H1 (cell line): Measurements from ENCODE around the gene COMT. TPM values are rescaled to one million over a fixed set of nuclear protein-coding genes. Genes with fewer than 3 reads are reported as not detected.
"Not testable (repeated sequence)": the region's sequence is repeated elsewhere in the genome, so short reads cannot be mapped to it uniquely, and the experiment has no call there.

Experiments used
- CTCF ChIA-PET: fragments of 300-600 bp; sonication (Branson Sonifier 250); formaldehyde crosslinking; loops from one replicate; lab custom pipeline; 2021; ENCODE audit not compliant: partially characterized antibody; lab: Charles Lee
- POLR2A ChIA-PET: fragments of 300-600 bp; sonication (Branson Sonifier 250); formaldehyde crosslinking; loops from one replicate; lab custom pipeline; 2021; ENCODE audit warnings: inconsistent platforms; ENCODE audit not compliant: partially characterized antibody; lab: Charles Lee
- DNase-seq, 2 experiments: peaks; one replicate each; pipeline versions ENCODE4 v3.0.0 to v3.0.0-alpha.2; 2010 to 2022; ENCODE audit warnings: low spot score in 2 of 2, low read depth in 1 of 2, mixed read lengths in 1 of 2
- FAIRE-seq: peaks from 2 replicates; lab custom pipeline; 2011; peaks lifted over from hg19 to GRCh38; lab: Jason Lieb, UNC
- H2AFZ ChIP-seq: 2 replicates; pipeline ENCODE4 v1.8.1; 2012; ENCODE audit warnings: low read length, inconsistent platforms
- H2AK5ac ChIP-seq: 2 replicates; pipeline ENCODE4 v1.6.1; 2013; ENCODE audit warnings: low read depth, low read length
- H2BK120ac ChIP-seq: replicated peaks from 2 replicates; pipeline ENCODE3; 2013; ENCODE audit warnings: low read depth, low read length, inconsistent platforms
- H2BK12ac ChIP-seq: 2 replicates; pipeline ENCODE4 v1.6.1; 2013; ENCODE audit warnings: low read depth, low read length
- H2BK15ac ChIP-seq: 2 replicates; pipeline ENCODE4 v1.6.1; 2013; ENCODE audit warnings: low read length
- H2BK20ac ChIP-seq: 2 replicates; pipeline ENCODE4 v1.6.1; 2013; ENCODE audit warnings: low read length
- H2BK5ac ChIP-seq: 2 replicates; pipeline ENCODE4 v1.6.1; 2013; ENCODE audit warnings: low read depth, low read length
- H3K14ac ChIP-seq: 2 replicates; pipeline ENCODE4 v1.6.1; 2013; ENCODE audit warnings: inconsistent platforms; ENCODE audit not compliant: insufficient read length
- H3K18ac ChIP-seq: 2 replicates; pipeline ENCODE4 v1.6.1; 2013; ENCODE audit warnings: low read length; ENCODE audit errors: extremely low read depth
- H3K23ac ChIP-seq: 2 replicates; pipeline ENCODE4 v1.6.1; 2013; ENCODE audit warnings: inconsistent platforms; ENCODE audit not compliant: insufficient read length
- H3K23me2 ChIP-seq: 2 replicates; pipeline ENCODE4 v1.6.1; 2013; ENCODE audit warnings: low read depth, low read length
- H3K27ac ChIP-seq: 2 replicates; pipeline ENCODE4 v1.6.1; 2011; ENCODE audit warnings: low read depth, low read length, inconsistent platforms
- H3K27me3 ChIP-seq, 4 experiments: replicated peaks in 1 of 4; 1 replicate in 1 of 4; 2 replicates in 3 of 4; pipeline versions ENCODE4 v1.6.1 to v1.8.1; 2011 to 2013; ENCODE audit warnings: low read length in 3 of 4, mild to moderate bottlenecking in 3 of 4, inconsistent platforms in 2 of 4, mixed read lengths in 2 of 4, moderate library complexity in 1 of 4; ENCODE audit not compliant: control insufficient read depth in 3 of 4, insufficient read depth in 3 of 4; ENCODE audit errors: extremely low read depth in 1 of 4
- H3K36me3 ChIP-seq, 4 experiments: 2 replicates each; pipeline versions ENCODE4 v1.6.1 to v1.8.1; 2011 to 2013; ENCODE audit warnings: mild to moderate bottlenecking in 4 of 4, low read length in 3 of 4, moderate library complexity in 2 of 4, control low read depth in 1 of 4, inconsistent platforms in 1 of 4; ENCODE audit not compliant: insufficient read depth in 4 of 4, control insufficient read depth in 2 of 4
- H3K4ac ChIP-seq: replicated peaks from 2 replicates; pipeline ENCODE3; 2013; ENCODE audit warnings: low read length, low read depth, mixed read lengths, inconsistent platforms; ENCODE audit not compliant: insufficient read length
- H3K4me1 ChIP-seq, 4 experiments: replicated peaks in 1 of 4; 1 replicate in 1 of 4; 2 replicates in 3 of 4; pipeline versions ENCODE4 v1.6.1 to v1.8.1; 2011 to 2013; ENCODE audit warnings: low read length in 3 of 4, inconsistent platforms in 2 of 4, mixed read lengths in 1 of 4; ENCODE audit not compliant: insufficient read depth in 4 of 4, control insufficient read depth in 3 of 4
- H3K4me2 ChIP-seq, 2 experiments: 2 replicates each; pipeline versions ENCODE4 v1.6.1 to v1.8.1; 2011 to 2013; ENCODE audit warnings: low read depth in 2 of 2, low read length in 2 of 2, control low read depth in 1 of 2, inconsistent platforms in 1 of 2, mild to moderate bottlenecking in 1 of 2; ENCODE audit not compliant: insufficient read depth in 1 of 2
- H3K4me3 ChIP-seq, 4 experiments: fragments of 200-600, 300-600 bp in 1 of 4; sonication (generic), shearing (Covaris generic), sonication (Bioruptor Twin) in 1 of 4; 2 replicates each; pipeline versions ENCODE4 v1.5.1 to v1.8.1; 2011 to 2016; ENCODE audit warnings: low read length in 4 of 4, low read depth in 3 of 4, control low read depth in 2 of 4, inconsistent platforms in 2 of 4, mild to moderate bottlenecking in 2 of 4, mixed read lengths in 1 of 4, moderate library complexity in 1 of 4; ENCODE audit not compliant: insufficient read depth in 2 of 4; ENCODE audit errors: extremely low read depth in 1 of 4
- H3K56ac ChIP-seq: replicated peaks from 2 replicates; pipeline ENCODE3; 2013; ENCODE audit warnings: low read depth, mild to moderate bottlenecking, mixed read lengths, low read length, inconsistent platforms; ENCODE audit not compliant: insufficient read length
- H3K79me1 ChIP-seq: 2 replicates; pipeline ENCODE4 v1.6.1; 2013; ENCODE audit warnings: low read depth, low read length, control low read depth
- H3K79me2 ChIP-seq, 2 experiments: 2 replicates each; pipeline versions ENCODE4 v1.6.1 to v1.8.1; 2012 to 2013; ENCODE audit warnings: low read length in 2 of 2, mild to moderate bottlenecking in 2 of 2, inconsistent platforms in 1 of 2; ENCODE audit not compliant: insufficient read depth in 2 of 2, control insufficient read depth in 1 of 2
- H3K9ac ChIP-seq, 4 experiments: replicated peaks in 1 of 4; 1 replicate in 1 of 4; 2 replicates in 3 of 4; pipeline versions ENCODE4 v1.6.1 to v1.8.1; 2011 to 2013; ENCODE audit warnings: low read depth in 3 of 4, low read length in 3 of 4, control low read depth in 2 of 4, mild to moderate bottlenecking in 2 of 4, moderate library complexity in 2 of 4, inconsistent platforms in 1 of 4; ENCODE audit errors: extremely low read depth in 1 of 4
- H3K9me3 ChIP-seq, 2 experiments: 2 replicates each; pipeline versions ENCODE4 v1.6.1 to v1.8.1; 2012 to 2013; ENCODE audit warnings: mild to moderate bottlenecking in 2 of 2, moderate library complexity in 2 of 2, control low read depth in 1 of 2, inconsistent platforms in 1 of 2, low read depth in 1 of 2, low read length in 1 of 2, mixed read lengths in 1 of 2; ENCODE audit not compliant: insufficient read depth in 2 of 2
- H4K20me1 ChIP-seq, 2 experiments: replicated peaks in 1 of 2; 2 replicates each; pipeline versions ENCODE3 to v1.8.1; 2011 to 2013; ENCODE audit warnings: inconsistent platforms in 2 of 2, low read length in 2 of 2, mild to moderate bottlenecking in 1 of 2; ENCODE audit not compliant: insufficient read depth in 2 of 2, control insufficient read depth in 1 of 2
- H4K5ac ChIP-seq: 2 replicates; pipeline ENCODE4 v1.6.1; 2013; ENCODE audit warnings: low read length, low read depth, mixed read lengths, inconsistent platforms; ENCODE audit not compliant: insufficient read length
- H4K8ac ChIP-seq: 2 replicates; pipeline ENCODE4 v1.8.0; 2013; ENCODE audit warnings: mild to moderate bottlenecking, moderate library complexity, low read length, inconsistent platforms; ENCODE audit not compliant: insufficient read depth; ENCODE audit errors: extremely low read depth
- H4K91ac ChIP-seq: replicated peaks from 2 replicates; pipeline ENCODE3; 2013; ENCODE audit warnings: low read length, mixed read lengths, inconsistent platforms; ENCODE audit not compliant: insufficient read length
- ATF2 ChIP-seq: IDR thresholded peaks from 2 replicates; pipeline ENCODE4 v1.6.1; 2012; ENCODE audit warnings: low read length, inconsistent platforms
- ATF3 ChIP-seq: IDR thresholded peaks from 2 replicates; pipeline ENCODE4 v1.6.1; 2011; ENCODE audit warnings: low read depth, mild to moderate bottlenecking, low read length; ENCODE audit not compliant: insufficient read depth
- GTF2F1 ChIP-seq: IDR thresholded peaks from 2 replicates; pipeline ENCODE4 v1.6.1; 2012; ENCODE audit warnings: low read depth, low read length, improper control_type of control experiment, borderline replicate concordance
- MAX ChIP-seq: IDR thresholded peaks from 2 replicates; pipeline ENCODE4 v1.6.1; 2012; ENCODE audit warnings: inconsistent platforms
- NANOG ChIP-seq: IDR thresholded peaks from 2 replicates; pipeline ENCODE4 v1.6.1; 2011; ENCODE audit warnings: low read length, low read depth, mild to moderate bottlenecking, inconsistent platforms; ENCODE audit not compliant: insufficient read depth, poor library complexity, severe bottlenecking
- RBBP5 ChIP-seq: IDR thresholded peaks from 2 replicates; pipeline ENCODE4 v1.7.1; 2012; ENCODE audit warnings: low read depth, mild to moderate bottlenecking, inconsistent platforms, low read length, moderate library complexity, borderline replicate concordance
- SIRT6 ChIP-seq: IDR thresholded peaks from one replicate; pipeline ENCODE4 v1.7.1; 2012; ENCODE audit warnings: low read length, inconsistent platforms
- WGBS, 2 experiments: shearing (Covaris generic) in 1 of 2; methylation state at CpG; one replicate each; pipeline versions ENCODE4 v1.1.6 to v1.1.7; 2013 to 2015; ENCODE audit warnings: low lambda C conversion rate in 2 of 2, mixed read lengths in 2 of 2, inconsistent platforms in 1 of 2, low coverage in 1 of 2, missing lambda C conversion rate in 1 of 2; ENCODE audit not compliant: insufficient replicate concordance in 2 of 2, insufficient coverage in 1 of 2, insufficient read length in 1 of 2; ENCODE audit errors: extremely low coverage in 1 of 2, missing lambda C conversion rate in 1 of 2; 5-methylcytosine and 5-hydroxymethylcytosine counted together
- polyA plus RNA-seq, 7 experiments: library from polyadenylated mRNA; depleted of rRNA in 3 of 7; stranded (reverse) in 5 of 7; unstranded in 2 of 7; fragments of >200 nt in 5 of 7; fragments of 200-250 nt in 2 of 7; gene quantifications; 1 replicate in 5 of 7; 2 replicates in 1 of 7; 4 replicates in 1 of 7; pipeline versions ENCODE4 v1.2.1 to v1.2.3, GENCODE V29; 2011 to 2013; ENCODE audit warnings: missing spikeins in 2 of 7, mixed read lengths in 2 of 7
- total RNA-seq: library from RNA; stranded (reverse); fragmentation: NEBNext Ultra II Directional; extraction: Animal tissue kit (Norgen Biotek cat#: 25700); gene quantifications from 2 replicates; pipeline ENCODE4 v1.2.1, GENCODE V29; 2021

The COMT gene
- total and polyA plus RNA-seq, 2 of the 8 experiments (the other 6 are each of a cell fraction or from before 2014, with no cell fraction given), result 15.2 to 33.7 TPM

GRCh38 chr22:19923914-19924513 is 17.6 kb upstream of the COMT start (continued):
- TF ChIP-seq ATF2 (no peak), MAX (no peak), RBBP5 (no peak), NANOG (no peak), GTF2F1 (no peak), SIRT6 (no peak), ATF3 (no peak)

GRCh38 chr22:19926028-19926427 is 15.5 kb upstream of the COMT start:
- CTCF ChIA-PET, result interaction anchor here (1.2 to 3.0 kb wide), 4 partner anchors 13 to 28 kb away, joined by 5 to 12 read pairs (median 8); no protein-coding TSS in a partner anchor
- H3K27me3 ChIP-seq, result not testable (repeated sequence)

More at GRCh38 chr22:19926028-19926427, 15.5 kb upstream of the COMT start:
- 86% methylated on average over 3 of the region's 11 CpGs; no CpG with 5 or more reads in 1 of the 2 experiments for WGBS, 2 experiments
- FAIRE-seq, H2BK20ac ChIP-seq, H3K14ac ChIP-seq, H2AFZ ChIP-seq, H4K8ac ChIP-seq, H3K27ac ChIP-seq, H3K4ac ChIP-seq, POLR2A ChIA-PET, H2BK120ac ChIP-seq, H3K4me1 ChIP-seq, H4K5ac ChIP-seq, H2BK5ac ChIP-seq, H2AK5ac ChIP-seq, H3K9ac ChIP-seq, H3K18ac ChIP-seq, H3K56ac ChIP-seq, DNase-seq, H3K79me1 ChIP-seq, H2BK15ac ChIP-seq, H3K9me3 ChIP-seq, H4K91ac ChIP-seq, H4K20me1 ChIP-seq, H2BK12ac ChIP-seq, H3K23me2 ChIP-seq, H3K4me3 ChIP-seq, H3K4me2 ChIP-seq, H3K36me3 ChIP-seq, H3K23ac ChIP-seq, H3K79me2 ChIP-seq: not testable (repeated sequence)
